A549 (cell line): ENCODE measurements around the gene SFI1. TPM values are rescaled to one million over a fixed set of nuclear protein-coding genes. Genes with fewer than 3 reads are reported as not detected.

Experiments
- ATAC-seq, 2 experiments: fragments of 200-7000 bp in 1 of 2; fragments of >200 bp in 1 of 2; cut with Nextera tagmentation in 1 of 2; cut with Tn5 transposase in 1 of 2; 3 replicates each; pipeline versions ENCODE4 v1.8.0 to v1.9.1; 2018 to 2020; ENCODE audit warnings: mild to moderate bottlenecking in 1 of 2, moderate library complexity in 1 of 2
- CTCF ChIA-PET: fragments of 300-600 bp; sonication (Branson Sonifier 250); formaldehyde crosslinking; extraction: SDS; loops from one replicate; lab custom pipeline; 2021; ENCODE audit warnings: antibody characterized with exemption, inconsistent platforms; lab: Yijun Ruan, JAX
- POLR2A ChIA-PET: fragments of 350-600 bp; formaldehyde crosslinking; extraction: SDS; loops from one replicate; lab custom pipeline; 2021; ENCODE audit warnings: antibody characterized with exemption, inconsistent platforms; lab: Yijun Ruan, JAX
- DNase-seq, 2 experiments: peaks; one replicate each; pipeline versions ENCODE4 v3.0.0 to v3.0.0-alpha.2; 2011 to 2016; ENCODE audit warnings: low read depth in 1 of 2, low spot score in 1 of 2
- FAIRE-seq: peaks from 2 replicates; lab custom pipeline; 2011; peaks lifted over from hg19 to GRCh38; lab: Jason Lieb, UNC
- H3K27ac ChIP-seq, 2 experiments: fragments of >200 bp; sonication (Bioruptor Twin); formaldehyde crosslinking; 3 replicates each; pipeline ENCODE4 v1.5.1; 2016 to 2017
- H3K4me1 ChIP-seq: fragments of >200 bp; sonication (Bioruptor Twin); formaldehyde crosslinking; 3 replicates; pipeline ENCODE4 v1.6.1; 2016
- H3K4me2 ChIP-seq: fragments of >200 bp; sonication (Bioruptor Twin); formaldehyde crosslinking; 3 replicates; pipeline ENCODE4 v1.6.1; 2016
- H3K4me3 ChIP-seq: fragments of >200 bp; sonication (Bioruptor Twin); formaldehyde crosslinking; 3 replicates; pipeline ENCODE4 v1.5.1; 2016
- H3K9me3 ChIP-seq: fragments of >200 bp; sonication (Bioruptor Twin); formaldehyde crosslinking; 3 replicates; pipeline ENCODE4 v1.6.1; 2016
- BHLHE40 ChIP-seq: IDR thresholded peaks from 2 replicates; pipeline ENCODE4 v1.6.1; 2012; ENCODE audit warnings: low read depth, low read length, inconsistent platforms
- CHD4 ChIP-seq: fragments of 200-600 bp; sonication (generic); IDR thresholded peaks from 2 replicates; pipeline ENCODE4 v1.6.1; 2016; ENCODE audit warnings: antibody characterized with exemption, mild to moderate bottlenecking, borderline replicate concordance
- EP300 ChIP-seq, 2 experiments: fragments of >200 bp; sonication (Bioruptor Twin); formaldehyde crosslinking; IDR thresholded peaks; 2 replicates in 1 of 2; 3 replicates in 1 of 2; pipeline ENCODE4 v1.6.1; 2016 to 2017
- ESRRA ChIP-seq: fragments of 150-350 bp; IDR thresholded peaks from 2 replicates; pipeline ENCODE4 v1.6.1; 2014; ENCODE audit warnings: mild to moderate bottlenecking, low read length, borderline replicate concordance
- HEYL ChIP-seq: fragments of 250-450 bp; sonication (Bioruptor Pico); IDR thresholded peaks from 2 replicates; pipeline ENCODE4 v1.8.0; 2021; ENCODE audit warnings: mild to moderate bottlenecking, moderate library complexity
- HOXA7 ChIP-seq: fragments of 250-450 bp; sonication (Bioruptor Pico); IDR thresholded peaks from 2 replicates; pipeline ENCODE4 v1.5.0; 2020; ENCODE audit warnings: mild to moderate bottlenecking, moderate library complexity
- JUN ChIP-seq, 2 experiments: fragments of >200 bp; sonication (Bioruptor Twin); formaldehyde crosslinking; IDR thresholded peaks; 2 replicates in 1 of 2; 3 replicates in 1 of 2; pipeline ENCODE4 v1.6.1; 2016 to 2017
- KDM5A ChIP-seq: fragments of 200-600 bp; sonication (generic); IDR thresholded peaks from 2 replicates; pipeline ENCODE4 v1.6.1; 2016; ENCODE audit warnings: antibody characterized with exemption, mild to moderate bottlenecking
- NPAS2 ChIP-seq: fragments of 250-450 bp; sonication (Bioruptor Pico); IDR thresholded peaks from 2 replicates; pipeline ENCODE4 v1.8.0; 2022; ENCODE audit warnings: mild to moderate bottlenecking, moderate library complexity, borderline replicate concordance
- POLR2AphosphoS2 ChIP-seq: conservative IDR thresholded peaks from 2 replicates; pipeline ENCODE4 v1.6.1; 2012; ENCODE audit warnings: low read length, improper control_type of control experiment, inconsistent platforms
- RCOR1 ChIP-seq: fragments of 150-350 bp; IDR thresholded peaks from 2 replicates; pipeline ENCODE4 v1.6.1; 2014; ENCODE audit warnings: antibody characterized with exemption, low read length, low read depth
- RNF2 ChIP-seq: fragments of 200-600 bp; sonication (generic); IDR thresholded peaks from 2 replicates; pipeline ENCODE4 v1.6.1; 2016; ENCODE audit warnings: low read depth, mild to moderate bottlenecking, antibody characterized with exemption, moderate library complexity, borderline replicate concordance
- SMC3 ChIP-seq: fragments of >200 bp; sonication (Bioruptor Twin); formaldehyde crosslinking; IDR thresholded peaks from 3 replicates; pipeline ENCODE4 v1.6.1; 2018; ENCODE audit warnings: inconsistent platforms
- WGBS: methylation state at CpG from one replicate; pipeline ENCODE4 v1.1.6; 2017; ENCODE audit errors: missing lambda C conversion rate; 5-methylcytosine and 5-hydroxymethylcytosine counted together
- polyA plus RNA-seq, 4 experiments: library from polyadenylated mRNA; depleted of rRNA in 3 of 4; stranded (reverse); fragments of >200 nt; fragmentation: RNase III in 1 of 4; extraction: RNeasy Plus Mini Kit Qiagen cat#74134 plus additional on column Dnase treatment in 1 of 4; gene quantifications; 2 replicates in 3 of 4; 3 replicates in 1 of 4; pipeline ENCODE4 v1.2.3, GENCODE V29; 2011 to 2017
- TF ChIP-seq, protein P1 (sequence below): fragments of 200-600 bp; sonication (generic); IDR thresholded peaks from 2 replicates; pipeline ENCODE4 v1.6.1; 2016; ENCODE audit warnings: antibody characterized with exemption, mild to moderate bottlenecking, moderate library complexity
- TF ChIP-seq, protein P2 (sequence below): fragments of >200 bp; sonication (Bioruptor Twin); formaldehyde crosslinking; IDR thresholded peaks from 2 replicates; pipeline ENCODE4 v1.6.1; 2016
- TF ChIP-seq, protein P3 (sequence below): IDR thresholded peaks from 2 replicates; pipeline ENCODE4 v1.6.1; 2012
- TF ChIP-seq, protein P4 (sequence below): fragments of 150-350 bp; IDR thresholded peaks from 2 replicates; pipeline ENCODE4 v1.6.1; 2014; ENCODE audit warnings: low read depth, mild to moderate bottlenecking, low read length

SFI1 gene
- polyA plus RNA-seq, 2 of the 4 experiments (the other 2 are of a cell fraction): 6.8 to 17.9 TPM

DNA sequence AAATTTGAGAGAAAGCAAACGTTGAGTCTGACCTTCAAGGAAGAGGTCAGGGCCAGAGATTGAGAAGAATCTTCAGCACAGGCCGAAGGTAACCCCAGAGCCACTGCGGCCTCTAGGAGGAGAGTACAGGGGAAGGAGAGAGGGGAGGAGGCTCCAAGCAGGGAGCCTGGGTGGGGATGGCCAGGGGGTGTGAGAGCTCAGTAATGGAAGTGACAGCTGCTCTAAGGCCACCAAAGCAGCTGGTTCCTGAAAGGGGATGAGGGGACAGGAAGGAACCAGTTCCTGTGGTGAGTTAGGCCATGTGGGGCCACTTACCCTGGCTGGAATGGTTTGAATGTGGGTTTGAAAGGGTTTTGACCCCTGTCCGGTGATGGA, 119.6 kb downstream of the SFI1 start:
- FAIRE-seq (no peak), DNase-seq (no peak), ATAC-seq (no peak)
- Histone ChIP-seq H3K4me2 (no peak overlapping the region), H3K9me3 (no peaks in the 10 kb centered on the region), H3K4me3 (no peak overlapping the region), H3K4me1 (no peaks in the 10 kb centered on the region), H3K27ac (no peak overlapping the region)
- POLR2A ChIA-PET: no interaction called here
- CTCF ChIA-PET: interaction anchor here (0.6 to 1.1 kb wide), 3 partner anchors 55 to 179 kb away, joined by 3 to 6 read pairs (median 6); no protein-coding TSS in a partner anchor
- 71% methylated on average over 4 of the region's 4 CpGs for WGBS
- no peak for TF ChIP-seq KDM5A
- no peak for TF ChIP-seq NPAS2
- TF ChIP-seq BHLHE40: no peak
- TF ChIP-seq, protein P1, sequence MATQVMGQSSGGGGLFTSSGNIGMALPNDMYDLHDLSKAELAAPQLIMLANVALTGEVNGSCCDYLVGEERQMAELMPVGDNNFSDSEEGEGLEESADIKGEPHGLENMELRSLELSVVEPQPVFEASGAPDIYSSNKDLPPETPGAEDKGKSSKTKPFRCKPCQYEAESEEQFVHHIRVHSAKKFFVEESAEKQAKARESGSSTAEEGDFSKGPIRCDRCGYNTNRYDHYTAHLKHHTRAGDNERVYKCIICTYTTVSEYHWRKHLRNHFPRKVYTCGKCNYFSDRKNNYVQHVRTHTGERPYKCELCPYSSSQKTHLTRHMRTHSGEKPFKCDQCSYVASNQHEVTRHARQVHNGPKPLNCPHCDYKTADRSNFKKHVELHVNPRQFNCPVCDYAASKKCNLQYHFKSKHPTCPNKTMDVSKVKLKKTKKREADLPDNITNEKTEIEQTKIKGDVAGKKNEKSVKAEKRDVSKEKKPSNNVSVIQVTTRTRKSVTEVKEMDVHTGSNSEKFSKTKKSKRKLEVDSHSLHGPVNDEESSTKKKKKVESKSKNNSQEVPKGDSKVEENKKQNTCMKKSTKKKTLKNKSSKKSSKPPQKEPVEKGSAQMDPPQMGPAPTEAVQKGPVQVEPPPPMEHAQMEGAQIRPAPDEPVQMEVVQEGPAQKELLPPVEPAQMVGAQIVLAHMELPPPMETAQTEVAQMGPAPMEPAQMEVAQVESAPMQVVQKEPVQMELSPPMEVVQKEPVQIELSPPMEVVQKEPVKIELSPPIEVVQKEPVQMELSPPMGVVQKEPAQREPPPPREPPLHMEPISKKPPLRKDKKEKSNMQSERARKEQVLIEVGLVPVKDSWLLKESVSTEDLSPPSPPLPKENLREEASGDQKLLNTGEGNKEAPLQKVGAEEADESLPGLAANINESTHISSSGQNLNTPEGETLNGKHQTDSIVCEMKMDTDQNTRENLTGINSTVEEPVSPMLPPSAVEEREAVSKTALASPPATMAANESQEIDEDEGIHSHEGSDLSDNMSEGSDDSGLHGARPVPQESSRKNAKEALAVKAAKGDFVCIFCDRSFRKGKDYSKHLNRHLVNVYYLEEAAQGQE: no peak
- no peak for TF ChIP-seq HEYL (CRISPR knock-in tag)
- TF ChIP-seq ESRRA: no peak
- no peak for TF ChIP-seq SMC3
- TF ChIP-seq, protein P2, sequence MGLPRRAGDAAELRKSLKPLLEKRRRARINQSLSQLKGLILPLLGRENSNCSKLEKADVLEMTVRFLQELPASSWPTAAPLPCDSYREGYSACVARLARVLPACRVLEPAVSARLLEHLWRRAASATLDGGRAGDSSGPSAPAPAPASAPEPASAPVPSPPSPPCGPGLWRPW: no peak
- TF ChIP-seq, protein P3, sequence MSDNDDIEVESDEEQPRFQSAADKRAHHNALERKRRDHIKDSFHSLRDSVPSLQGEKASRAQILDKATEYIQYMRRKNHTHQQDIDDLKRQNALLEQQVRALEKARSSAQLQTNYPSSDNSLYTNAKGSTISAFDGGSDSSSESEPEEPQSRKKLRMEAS: no peak
- no peak for TF ChIP-seq POLR2AphosphoS2

DNA sequence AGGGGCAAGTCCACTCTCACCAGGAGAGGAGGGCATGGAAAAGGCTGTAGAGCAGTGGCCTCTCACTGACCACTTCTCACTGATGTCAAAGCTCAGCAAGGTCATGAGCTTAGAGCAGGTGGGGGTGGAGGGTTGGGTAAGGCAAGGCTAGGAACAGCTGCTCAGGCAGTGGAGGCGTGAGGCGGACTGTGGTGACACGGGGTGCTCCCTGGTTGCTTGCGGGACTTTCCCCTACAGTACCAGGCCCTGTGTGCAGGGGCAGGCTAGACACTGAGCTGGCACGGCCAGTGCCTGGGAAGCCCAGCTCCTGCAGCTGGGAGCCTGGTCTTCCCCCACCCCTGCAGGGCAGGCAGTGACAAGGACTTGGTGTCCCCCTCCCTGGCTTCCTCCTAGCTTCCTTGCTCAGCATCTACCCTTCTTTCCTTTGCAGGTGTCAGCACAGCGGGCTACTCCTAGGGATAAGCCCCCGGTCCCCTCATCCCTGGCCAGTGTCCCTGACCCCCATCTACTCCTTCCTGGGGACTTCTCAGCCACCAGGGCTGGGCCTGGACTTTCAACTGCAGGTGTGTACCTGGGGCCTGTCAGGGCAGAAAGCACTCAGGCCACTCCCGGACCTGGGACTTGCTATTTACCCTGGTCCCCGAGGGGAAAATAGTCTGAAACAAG, 120.1 kb downstream of the SFI1 start:
- Histone ChIP-seq H3K4me1 (no peaks in the 10 kb centered on the region), H3K27ac (no peak overlapping the region), H3K4me3 (no peak overlapping the region), H3K9me3 (no peaks in the 10 kb centered on the region), H3K4me2 (no peak overlapping the region)
- POLR2A ChIA-PET: no interaction called here
- no peak for DNase-seq
- CTCF ChIA-PET: interaction anchor here (0.6 to 1.1 kb wide), 2 partner anchors 60 to 179 kb away, joined by 3 to 6 read pairs; no protein-coding TSS in a partner anchor
- 92% methylated on average over 7 of the region's 9 CpGs for WGBS
- ATAC-seq: peak; percentile 6 to 8; a peak in 1 of 6 replicates
- TF ChIP-seq CHD4: no peak
- no peak for TF ChIP-seq JUN (IDR thresholded peaks at IDR 0.05)
- TF ChIP-seq HEYL (CRISPR knock-in tag): no peak
- TF ChIP-seq EP300 (IDR thresholded peaks at IDR 0.05): no peak
- TF ChIP-seq POLR2AphosphoS2: no peak
- no peak for TF ChIP-seq RCOR1
- no peak for TF ChIP-seq HOXA7 (CRISPR knock-in tag)
- TF ChIP-seq, protein P4, sequence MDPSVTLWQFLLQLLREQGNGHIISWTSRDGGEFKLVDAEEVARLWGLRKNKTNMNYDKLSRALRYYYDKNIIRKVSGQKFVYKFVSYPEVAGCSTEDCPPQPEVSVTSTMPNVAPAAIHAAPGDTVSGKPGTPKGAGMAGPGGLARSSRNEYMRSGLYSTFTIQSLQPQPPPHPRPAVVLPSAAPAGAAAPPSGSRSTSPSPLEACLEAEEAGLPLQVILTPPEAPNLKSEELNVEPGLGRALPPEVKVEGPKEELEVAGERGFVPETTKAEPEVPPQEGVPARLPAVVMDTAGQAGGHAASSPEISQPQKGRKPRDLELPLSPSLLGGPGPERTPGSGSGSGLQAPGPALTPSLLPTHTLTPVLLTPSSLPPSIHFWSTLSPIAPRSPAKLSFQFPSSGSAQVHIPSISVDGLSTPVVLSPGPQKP: no peak
- TF ChIP-seq, protein P1: no peak
- no peak for TF ChIP-seq RNF2
- no peak for FAIRE-seq
